H9 (cell line): ENCODE results near the gene SIN3B. TPM values are rescaled to one million over a fixed set of nuclear protein-coding genes. Genes with fewer than 3 reads are reported as not detected.
A peak's percentile ranks its signal among the peaks of the same experiment; 100 is the strongest.

Experiments
- DNase-seq: peaks from one replicate; pipeline ENCODE4 v3.0.0-alpha.2; 2017
- H2AFZ ChIP-seq: one replicate; pipeline ENCODE4 v1.6.1; 2013; ENCODE audit warnings: mild to moderate bottlenecking, low read length, control low read depth, moderate library complexity
- H2AK5ac ChIP-seq: 2 replicates; pipeline ENCODE4 v1.6.1; 2013; ENCODE audit warnings: low read length, control low read depth, mixed read lengths; ENCODE audit not compliant: insufficient read length
- H2BK120ac ChIP-seq: one replicate; pipeline ENCODE4 v1.6.1; 2013; ENCODE audit warnings: low read depth, mild to moderate bottlenecking, low read length, control low read depth, inconsistent platforms; ENCODE audit not compliant: poor library complexity, severe bottlenecking
- H2BK12ac ChIP-seq: 2 replicates; pipeline ENCODE4 v1.6.1; 2013; ENCODE audit warnings: low read length, control low read depth, mixed read lengths, low read depth; ENCODE audit not compliant: insufficient read length
- H2BK15ac ChIP-seq: 2 replicates; pipeline ENCODE4 v1.6.1; 2013; ENCODE audit warnings: low read depth, low read length, control low read depth
- H2BK20ac ChIP-seq: one replicate; pipeline ENCODE4 v1.6.1; 2013; ENCODE audit warnings: low read depth, mild to moderate bottlenecking, low read length, control low read depth, inconsistent platforms; ENCODE audit not compliant: poor library complexity, severe bottlenecking
- H2BK5ac ChIP-seq: 2 replicates; pipeline ENCODE4 v1.6.1; 2013; ENCODE audit warnings: low read length, control low read depth, mixed read lengths; ENCODE audit not compliant: insufficient read length
- H3K14ac ChIP-seq: 2 replicates; pipeline ENCODE4 v1.6.1; 2013; ENCODE audit warnings: low read length, control low read depth; ENCODE audit not compliant: insufficient read depth
- H3K18ac ChIP-seq: 2 replicates; pipeline ENCODE4 v1.6.1; 2013; ENCODE audit warnings: low read depth, mild to moderate bottlenecking, mixed read lengths, low read length, control low read depth; ENCODE audit not compliant: insufficient read length
- H3K23ac ChIP-seq: 2 replicates; pipeline ENCODE4 v1.6.1; 2013; ENCODE audit warnings: low read length, control low read depth, mixed read lengths, low read depth; ENCODE audit not compliant: insufficient read length
- H3K23me2 ChIP-seq: 2 replicates; pipeline ENCODE4 v1.6.1; 2013; ENCODE audit warnings: low read depth, mild to moderate bottlenecking, mixed read lengths, low read length, control low read depth; ENCODE audit not compliant: insufficient read length, poor library complexity, severe bottlenecking
- H3K27ac ChIP-seq: 2 replicates; pipeline ENCODE4 v1.5.1; 2013; ENCODE audit warnings: low read length, control low read depth, mixed read lengths, low read depth; ENCODE audit not compliant: insufficient read length
- H3K27me3 ChIP-seq: 2 replicates; pipeline ENCODE4 v1.6.1; 2013; ENCODE audit warnings: low read length, control low read depth, inconsistent platforms; ENCODE audit not compliant: insufficient read depth
- H3K4ac ChIP-seq: 2 replicates; pipeline ENCODE4 v1.6.1; 2013; ENCODE audit warnings: low read depth, mild to moderate bottlenecking, control low read depth, inconsistent platforms, low read length, moderate library complexity
- H3K4me1 ChIP-seq: 2 replicates; pipeline ENCODE4 v1.6.1; 2013; ENCODE audit warnings: low read length, control low read depth, inconsistent platforms; ENCODE audit not compliant: insufficient read depth
- H3K4me2 ChIP-seq: 2 replicates; pipeline ENCODE4 v1.6.1; 2013; ENCODE audit warnings: low read length, control low read depth, mixed read lengths; ENCODE audit not compliant: insufficient read length, insufficient read depth
- H3K56ac ChIP-seq: 2 replicates; pipeline ENCODE4 v1.6.1; 2013; ENCODE audit warnings: low read depth, mild to moderate bottlenecking, mixed read lengths, low read length, control low read depth; ENCODE audit not compliant: insufficient read length
- H3K79me1 ChIP-seq: 2 replicates; pipeline ENCODE4 v1.6.1; 2013; ENCODE audit warnings: low read depth, mild to moderate bottlenecking, moderate library complexity, low read length, control low read depth, inconsistent platforms; ENCODE audit not compliant: insufficient read depth, poor library complexity, severe bottlenecking
- H3K79me2 ChIP-seq: 2 replicates; pipeline ENCODE4 v1.6.1; 2013; ENCODE audit warnings: low read length, control low read depth, inconsistent platforms; ENCODE audit not compliant: insufficient read depth
- H3K9ac ChIP-seq: 2 replicates; pipeline ENCODE4 v1.6.1; 2013; ENCODE audit warnings: low read length, control low read depth, mixed read lengths; ENCODE audit not compliant: insufficient read length; ENCODE audit errors: extremely low read depth
- H3K9me3 ChIP-seq: one replicate; pipeline ENCODE4 v1.6.1; 2013; ENCODE audit warnings: low read depth, low read length, inconsistent platforms; ENCODE audit not compliant: control insufficient read depth
- H3T11ph ChIP-seq: one replicate; pipeline ENCODE4 v1.6.1; 2013; ENCODE audit warnings: mild to moderate bottlenecking, low read length, control low read depth, inconsistent platforms
- H4K20me1 ChIP-seq: one replicate; pipeline ENCODE4 v1.6.1; 2013; ENCODE audit not compliant: control insufficient read depth, insufficient read length, insufficient read depth
- H4K5ac ChIP-seq: 2 replicates; pipeline ENCODE4 v1.6.1; 2013; ENCODE audit warnings: low read depth, mild to moderate bottlenecking, mixed read lengths, low read length, control low read depth; ENCODE audit not compliant: insufficient read length
- H4K8ac ChIP-seq: replicated peaks from 2 replicates; pipeline ENCODE4 v1.6.1; 2013; ENCODE audit warnings: low read length, control low read depth, mixed read lengths, low read depth; ENCODE audit not compliant: insufficient read length
- H4K91ac ChIP-seq: 2 replicates; pipeline ENCODE4 v1.6.1; 2013; ENCODE audit warnings: low read depth, mild to moderate bottlenecking, moderate library complexity, mixed read lengths, low read length, control low read depth; ENCODE audit not compliant: insufficient read length
- H3K27ac Mint-ChIP-seq, 3 experiments: 2 replicates in 2 of 3; 3 replicates in 1 of 3; pipeline ENCODE4 v1.8.0; 2020 to 2021; ENCODE audit warnings: mixed read lengths in 3 of 3, mild to moderate bottlenecking in 1 of 3, moderate library complexity in 1 of 3
- H3K27me3 Mint-ChIP-seq: 2 replicates; pipeline ENCODE4 v1.8.0; 2021; ENCODE audit warnings: low read depth, mild to moderate bottlenecking, moderate library complexity, mixed read lengths
- H3K36me3 Mint-ChIP-seq, 3 experiments: 2 replicates in 2 of 3; 3 replicates in 1 of 3; pipeline ENCODE4 v1.8.0; 2020 to 2021; ENCODE audit warnings: low read depth in 3 of 3, mixed read lengths in 3 of 3; ENCODE audit not compliant: insufficient read depth in 1 of 3
- H3K4me1 Mint-ChIP-seq, 2 experiments: 2 replicates each; pipeline ENCODE4 v1.8.0; 2020; ENCODE audit warnings: mixed read lengths in 2 of 2
- H3K4me3 Mint-ChIP-seq, 2 experiments: 2 replicates in 1 of 2; 3 replicates in 1 of 2; pipeline ENCODE4 v1.8.0; 2020 to 2021; ENCODE audit warnings: mild to moderate bottlenecking in 2 of 2, mixed read lengths in 2 of 2, moderate library complexity in 1 of 2
- H3K9me3 Mint-ChIP-seq, 2 experiments: 2 replicates in 1 of 2; 3 replicates in 1 of 2; pipeline ENCODE4 v1.8.0; 2020; ENCODE audit warnings: mild to moderate bottlenecking in 2 of 2, mixed read lengths in 2 of 2, moderate library complexity in 1 of 2
- WGBS: extraction: QIAGEN DNeasy Blood & Tissue Kit; methylation state at CpG from one replicate; pipeline ENCODE4 v1.1.7; 2013; ENCODE audit warnings: missing lambda C conversion rate, low lambda C conversion rate, mixed read lengths; ENCODE audit not compliant: insufficient read length; ENCODE audit errors: extremely low coverage; 5-methylcytosine and 5-hydroxymethylcytosine counted together
- total RNA-seq: library from RNA; stranded (reverse); gene quantifications from 2 replicates; pipeline ENCODE4 v1.2.1, GENCODE V29; 2021
- TF ChIP-seq, protein P1 (sequence below): fragments of 200-600 bp; sonication (generic); conservative IDR thresholded peaks from 3 replicates; pipeline ENCODE4 v1.8.0; 2021; ENCODE audit warnings: antibody characterized with exemption, mild to moderate bottlenecking

The SIN3B gene
- total RNA-seq, 1 experiment from 2014 or later, result 72.7 TPM

DNA sequence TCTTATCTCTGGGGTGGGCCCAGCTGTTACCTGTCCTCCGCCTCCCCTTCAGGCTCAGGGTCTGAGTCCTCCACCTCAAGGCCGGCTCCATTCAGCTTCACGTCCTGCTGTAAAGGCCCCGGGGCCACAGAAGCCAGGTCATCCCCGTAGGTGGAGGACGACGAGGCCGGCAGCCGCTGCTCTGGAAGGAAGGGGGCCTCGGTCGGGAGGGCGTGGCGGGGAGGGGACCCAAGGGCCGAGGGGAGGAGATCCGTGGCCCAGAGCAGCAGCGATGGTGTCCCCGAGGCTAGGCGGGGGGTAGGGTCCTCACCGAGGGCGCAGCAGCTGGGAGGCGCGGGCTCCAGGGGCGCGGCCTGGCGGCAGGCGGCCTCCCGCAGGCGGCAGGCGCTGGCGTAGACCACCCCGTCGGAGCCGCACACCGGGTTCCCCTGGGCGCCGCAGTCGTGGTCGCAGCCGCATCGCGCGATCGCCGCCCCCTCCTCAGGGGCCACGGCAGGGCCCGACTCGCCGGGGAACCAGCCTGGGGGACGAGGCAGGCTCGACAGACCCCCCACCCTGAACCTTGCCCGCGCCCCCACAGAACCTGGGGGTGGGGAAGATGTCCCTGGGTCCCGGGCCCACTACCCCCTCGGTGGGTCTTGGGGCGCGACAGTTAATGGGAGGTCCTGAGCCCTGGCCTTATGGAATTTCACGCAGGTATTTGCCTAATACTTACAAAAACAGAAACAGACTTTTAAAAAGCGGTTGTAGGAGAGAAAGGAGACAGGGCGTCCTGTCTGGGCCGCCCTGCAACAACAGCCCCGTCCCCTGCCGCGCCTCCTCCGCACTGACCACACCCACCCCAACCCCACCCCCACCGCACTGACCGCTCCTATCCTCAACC lies 67.2 kb downstream of the SIN3B start:
- H4K8ac ChIP-seq, result no peak overlapping the region
- Mint-ChIP-seq H3K36me3 (no peaks in the 10 kb centered on the region), H3K27me3 (peaks cover 31% of the 10 kb centered on the region), H3K27ac (no peak overlapping the region), H3K9me3 (no peaks in the 10 kb centered on the region; a peak in 1 of 5 replicates), H3K4me1 (peaks cover 0 to 9% of the 10 kb centered on the region in 2 experiments; a peak in 3 of 4 replicates), H3K4me3 (peak overlapping the region; percentile 68 to 85)
- no peak overlapping the region for H3K27ac ChIP-seq
- no peak overlapping the region for H3T11ph ChIP-seq
- TF ChIP-seq, protein P1, sequence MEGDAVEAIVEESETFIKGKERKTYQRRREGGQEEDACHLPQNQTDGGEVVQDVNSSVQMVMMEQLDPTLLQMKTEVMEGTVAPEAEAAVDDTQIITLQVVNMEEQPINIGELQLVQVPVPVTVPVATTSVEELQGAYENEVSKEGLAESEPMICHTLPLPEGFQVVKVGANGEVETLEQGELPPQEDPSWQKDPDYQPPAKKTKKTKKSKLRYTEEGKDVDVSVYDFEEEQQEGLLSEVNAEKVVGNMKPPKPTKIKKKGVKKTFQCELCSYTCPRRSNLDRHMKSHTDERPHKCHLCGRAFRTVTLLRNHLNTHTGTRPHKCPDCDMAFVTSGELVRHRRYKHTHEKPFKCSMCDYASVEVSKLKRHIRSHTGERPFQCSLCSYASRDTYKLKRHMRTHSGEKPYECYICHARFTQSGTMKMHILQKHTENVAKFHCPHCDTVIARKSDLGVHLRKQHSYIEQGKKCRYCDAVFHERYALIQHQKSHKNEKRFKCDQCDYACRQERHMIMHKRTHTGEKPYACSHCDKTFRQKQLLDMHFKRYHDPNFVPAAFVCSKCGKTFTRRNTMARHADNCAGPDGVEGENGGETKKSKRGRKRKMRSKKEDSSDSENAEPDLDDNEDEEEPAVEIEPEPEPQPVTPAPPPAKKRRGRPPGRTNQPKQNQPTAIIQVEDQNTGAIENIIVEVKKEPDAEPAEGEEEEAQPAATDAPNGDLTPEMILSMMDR, result no peak
- H2BK15ac ChIP-seq, result no peak overlapping the region
- H3K9ac ChIP-seq, result no peak overlapping the region
- H3K9me3 ChIP-seq, result no peaks in the 10 kb centered on the region
- WGBS, result no CpG with 5 or more reads among the region's 66 CpGs
- no peaks in the 10 kb centered on the region for H3K4me1 ChIP-seq
- no peak overlapping the region for H2AK5ac ChIP-seq
- H4K5ac ChIP-seq, result no peak overlapping the region
- no peak overlapping the region for H2BK12ac ChIP-seq
- no peak overlapping the region for H2BK120ac ChIP-seq
- H4K91ac ChIP-seq, result no peak overlapping the region
- H3K14ac ChIP-seq, result peak overlapping the region; percentile 46
- H3K79me1 ChIP-seq, result no peaks in the 10 kb centered on the region
- peaks cover 4% of the 10 kb centered on the region; the same call in 1 of the 2 replicates for H3K27me3 ChIP-seq
- H3K23ac ChIP-seq, result no peak overlapping the region
- H3K23me2 ChIP-seq, result peaks cover 11% of the 10 kb centered on the region
- peak overlapping the region; percentile 55 for H3K4me2 ChIP-seq
- H3K79me2 ChIP-seq, result no peaks in the 10 kb centered on the region
- no peak overlapping the region for H2BK20ac ChIP-seq
- H3K18ac ChIP-seq, result no peak overlapping the region
- H2BK5ac ChIP-seq, result no peak overlapping the region
- DNase-seq, result peak; percentile 69
- H3K4ac ChIP-seq, result no peak overlapping the region
- H2AFZ ChIP-seq, result no peak overlapping the region
- no peak overlapping the region for H3K56ac ChIP-seq
- H4K20me1 ChIP-seq, result peaks cover 3% of the 10 kb centered on the region
